WI38 (cell line): ENCODE data around the gene RAMACL.
"Not testable (repeated sequence)": the region's sequence is repeated elsewhere in the genome, so short reads cannot be mapped to it uniquely, and the experiment has no call there.

Experiments
- H3K4me3 ChIP-seq: 2 replicates; pipeline ENCODE4 v1.5.1; 2011; ENCODE audit warnings: low read depth, mild to moderate bottlenecking, control low read depth, low read length
- TF ChIP-seq, protein P1 (sequence below): IDR thresholded peaks from 2 replicates; pipeline ENCODE4 v1.5.1; 2012; ENCODE audit warnings: low read depth, mild to moderate bottlenecking, control low read depth, low read length

RAMACL gene

DNA sequence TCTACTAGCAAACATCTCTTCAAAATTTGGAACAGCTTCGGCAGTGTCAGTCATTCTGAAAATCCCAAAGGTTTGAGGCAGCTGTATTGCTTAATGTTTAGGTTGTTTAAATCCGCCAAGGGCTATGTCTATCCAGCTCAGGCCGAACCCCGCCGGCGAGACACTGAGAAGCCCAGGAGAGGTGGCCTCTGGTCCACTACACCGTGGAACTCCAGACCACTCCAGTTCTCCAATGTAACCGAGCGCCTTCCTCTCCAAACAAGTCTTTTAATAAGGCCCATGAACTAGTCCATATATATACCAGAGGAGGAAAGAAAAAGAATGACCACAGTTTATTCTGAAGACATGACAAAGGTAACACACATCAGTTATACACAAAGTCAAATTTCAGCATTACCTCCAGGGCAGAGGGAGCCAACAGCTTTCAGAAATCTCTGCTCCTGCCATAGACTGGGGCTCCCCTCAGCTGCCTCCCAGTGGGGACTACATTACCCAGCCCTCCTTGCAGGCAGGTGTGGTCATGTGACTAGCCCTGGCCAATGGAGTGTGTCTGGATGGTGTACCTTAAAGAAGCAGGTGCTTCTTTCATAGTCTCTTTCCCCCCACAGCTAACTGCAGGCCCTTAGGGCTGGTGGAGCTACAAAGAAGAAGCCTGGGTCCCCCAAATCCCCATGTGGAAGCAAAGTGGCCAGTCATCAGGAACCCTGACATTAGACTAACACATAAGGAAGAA lies at the start of gene RAMACL:
TSS of gene RAMACL (minus strand) at position 255 of the 733 bp plus-strand sequence. CDS start at position 54, 201 bp downstream.
- TF ChIP-seq, protein P1, sequence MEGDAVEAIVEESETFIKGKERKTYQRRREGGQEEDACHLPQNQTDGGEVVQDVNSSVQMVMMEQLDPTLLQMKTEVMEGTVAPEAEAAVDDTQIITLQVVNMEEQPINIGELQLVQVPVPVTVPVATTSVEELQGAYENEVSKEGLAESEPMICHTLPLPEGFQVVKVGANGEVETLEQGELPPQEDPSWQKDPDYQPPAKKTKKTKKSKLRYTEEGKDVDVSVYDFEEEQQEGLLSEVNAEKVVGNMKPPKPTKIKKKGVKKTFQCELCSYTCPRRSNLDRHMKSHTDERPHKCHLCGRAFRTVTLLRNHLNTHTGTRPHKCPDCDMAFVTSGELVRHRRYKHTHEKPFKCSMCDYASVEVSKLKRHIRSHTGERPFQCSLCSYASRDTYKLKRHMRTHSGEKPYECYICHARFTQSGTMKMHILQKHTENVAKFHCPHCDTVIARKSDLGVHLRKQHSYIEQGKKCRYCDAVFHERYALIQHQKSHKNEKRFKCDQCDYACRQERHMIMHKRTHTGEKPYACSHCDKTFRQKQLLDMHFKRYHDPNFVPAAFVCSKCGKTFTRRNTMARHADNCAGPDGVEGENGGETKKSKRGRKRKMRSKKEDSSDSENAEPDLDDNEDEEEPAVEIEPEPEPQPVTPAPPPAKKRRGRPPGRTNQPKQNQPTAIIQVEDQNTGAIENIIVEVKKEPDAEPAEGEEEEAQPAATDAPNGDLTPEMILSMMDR, result no peak
- H3K4me3 ChIP-seq, result no peak within 1 kb of the TSS

DNA sequence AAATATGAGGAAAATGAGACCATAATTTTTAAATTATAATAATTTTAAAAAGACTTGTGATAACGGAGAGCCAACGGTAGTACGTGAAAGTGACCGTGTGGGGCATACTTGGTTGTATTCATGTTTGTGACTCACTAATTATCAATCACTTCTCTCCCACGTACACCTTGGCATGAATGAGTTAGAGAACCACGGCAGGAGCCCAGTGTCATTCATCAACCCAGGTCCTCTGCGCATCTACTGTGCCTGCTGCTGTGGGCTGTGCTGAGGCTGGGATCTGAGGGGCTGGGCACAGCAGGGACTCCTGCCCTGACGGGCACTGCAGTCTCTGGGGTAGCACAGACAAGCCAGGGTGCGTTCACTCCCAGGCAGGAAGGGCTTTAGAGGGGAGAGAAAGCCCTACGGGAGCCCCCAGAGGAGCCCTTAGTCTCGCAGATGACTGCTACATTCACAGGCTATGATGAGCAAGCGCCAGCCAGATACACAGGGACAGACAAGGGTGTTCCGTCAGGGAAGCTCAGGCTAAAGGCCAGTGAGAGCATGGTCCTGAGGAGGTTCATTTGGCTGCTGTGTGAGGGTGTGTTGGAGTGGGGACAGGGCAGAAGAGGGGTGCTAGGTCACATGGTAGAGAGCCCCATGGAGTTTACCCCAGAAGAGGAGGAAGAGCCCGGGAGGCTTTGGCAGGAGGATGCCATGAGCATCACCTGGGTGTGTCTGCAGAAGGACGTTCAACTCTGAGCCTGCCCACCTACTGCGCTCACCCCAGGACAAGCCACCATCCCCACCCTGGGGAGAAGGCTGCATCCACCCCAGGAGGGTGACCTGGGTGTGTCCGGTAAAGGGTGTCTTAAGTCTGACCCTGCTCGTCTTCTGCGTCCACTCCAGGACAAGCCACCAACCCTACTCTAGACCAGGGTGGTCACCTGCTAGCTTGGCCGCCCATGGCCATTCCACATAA lies 48.8 kb upstream of the RAMACL start:
- no peak overlapping the region for H3K4me3 ChIP-seq
- TF ChIP-seq, protein P1, result no peak

DNA sequence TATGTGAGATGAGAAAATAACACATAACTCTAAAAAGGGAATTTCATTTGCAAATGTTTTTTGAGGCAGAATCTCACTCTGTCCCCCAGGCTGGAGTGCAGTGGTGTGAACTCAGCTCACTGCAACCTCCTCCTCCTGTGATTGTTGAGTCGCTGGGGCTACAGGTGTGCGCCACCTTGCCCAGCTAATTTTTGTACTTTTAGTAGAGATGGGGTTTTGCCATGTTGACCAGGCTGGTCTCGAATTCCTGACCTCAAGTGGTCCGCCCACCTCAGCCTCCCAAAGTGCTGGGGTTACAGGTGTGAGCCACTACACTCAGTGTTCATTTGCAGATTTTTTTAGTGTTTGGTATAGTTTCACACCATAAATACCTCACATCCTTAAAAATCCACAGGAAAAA lies 48.1 kb upstream of the RAMACL start:
- not testable (repeated sequence) for H3K4me3 ChIP-seq

DNA sequence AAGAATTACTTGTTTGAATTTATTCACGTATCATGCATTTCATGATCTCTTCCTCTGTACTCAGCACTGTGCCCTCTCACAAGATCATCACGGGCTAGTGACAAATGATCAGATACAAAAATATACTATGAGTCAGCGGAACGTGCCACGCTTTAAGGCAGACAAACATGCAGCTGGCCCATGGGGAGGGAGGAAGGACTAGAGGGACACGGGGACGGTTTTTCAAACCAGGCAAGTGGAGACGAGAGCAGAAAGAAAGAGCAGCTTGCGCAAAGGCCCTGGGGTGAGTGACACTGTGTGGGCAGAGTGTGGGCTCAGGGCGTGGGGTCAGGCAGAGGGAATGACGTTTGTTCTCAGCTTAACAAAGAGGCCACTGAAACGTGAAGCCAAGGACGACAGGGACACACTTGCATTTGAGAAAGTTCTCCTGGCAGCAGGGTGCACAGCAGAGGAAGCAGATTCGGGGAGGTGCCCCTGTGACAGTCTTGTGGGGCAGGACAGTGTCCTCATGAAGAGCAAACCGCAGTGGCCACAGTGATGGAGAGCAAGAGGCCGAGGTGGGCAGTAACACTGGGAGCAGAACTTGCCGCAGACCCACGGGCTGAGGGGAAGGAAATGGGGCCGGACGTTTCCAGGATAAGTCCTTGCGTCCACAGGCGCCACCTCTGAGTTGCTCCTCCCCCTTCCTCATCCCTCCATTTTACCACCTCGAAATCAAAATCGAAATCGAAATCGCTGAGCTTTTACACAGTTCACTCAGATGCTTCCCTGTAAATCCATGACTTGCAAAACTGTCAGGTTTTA lies 47.5 kb upstream of the RAMACL start:
- H3K4me3 ChIP-seq, result no peak overlapping the region
- TF ChIP-seq, protein P1, result no peak

DNA sequence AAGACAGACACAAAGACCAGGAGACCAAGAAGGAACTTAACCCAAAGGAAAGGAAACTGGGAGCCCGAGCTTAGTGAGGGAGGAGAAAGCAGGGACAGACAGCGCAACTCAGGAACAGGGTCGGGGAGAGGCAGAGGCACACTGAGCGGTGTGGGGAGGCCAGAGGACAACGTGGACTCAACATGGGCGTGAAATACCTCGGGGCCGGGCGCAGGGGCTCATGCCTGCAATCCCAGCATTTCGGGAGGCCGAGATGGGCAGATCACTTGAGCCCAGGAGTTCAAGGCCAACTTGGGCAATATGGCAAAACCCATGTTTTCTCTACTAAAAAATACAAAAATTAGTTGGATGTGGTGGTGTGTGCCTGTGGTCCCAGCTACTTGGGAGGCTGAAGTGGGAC lies 46.3 kb upstream of the RAMACL start:
- TF ChIP-seq, protein P1, result no peak
- H3K4me3 ChIP-seq, result no peak overlapping the region

DNA sequence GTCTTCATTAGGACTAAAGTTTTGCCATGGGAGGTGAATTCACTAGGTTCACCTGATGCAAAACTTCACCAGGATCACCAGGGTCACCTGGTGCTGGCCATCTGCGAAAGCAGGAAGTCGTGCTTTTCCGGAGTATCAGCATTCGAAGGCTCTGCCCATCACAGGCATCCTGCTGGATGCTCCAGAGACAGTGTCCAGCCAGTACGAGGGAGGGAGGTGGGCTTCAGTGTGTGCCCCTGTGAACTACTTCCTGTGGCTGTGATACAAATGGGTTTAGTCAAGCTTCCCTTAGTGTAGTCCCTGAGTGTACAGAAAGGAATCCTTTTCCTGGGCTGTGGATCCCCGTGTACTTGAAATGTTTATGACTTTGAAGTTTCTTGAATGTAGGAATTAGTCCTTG lies 44.0 kb upstream of the RAMACL start:
- TF ChIP-seq, protein P1, result no peak
- no peak overlapping the region for H3K4me3 ChIP-seq

DNA sequence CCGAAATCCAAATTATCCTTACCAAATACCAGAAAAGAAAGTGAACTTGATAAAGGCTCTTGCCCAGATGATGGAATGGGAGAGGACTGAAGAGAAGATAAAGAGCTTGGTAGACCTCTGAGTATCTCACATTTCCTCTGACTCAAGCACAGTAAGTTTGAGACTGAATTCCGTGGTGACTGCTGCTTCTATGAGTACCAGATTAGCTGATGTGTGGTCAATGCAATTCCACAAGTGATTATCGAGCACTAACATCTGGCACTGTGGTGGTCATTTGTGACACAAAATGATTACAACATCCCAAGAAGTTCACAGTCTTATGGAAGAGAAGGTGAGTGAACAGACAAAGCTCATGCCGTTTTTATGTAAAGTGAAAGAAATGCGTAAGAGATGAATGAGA lies 43.1 kb upstream of the RAMACL start:
- TF ChIP-seq, protein P1, result no peak
- no peak overlapping the region for H3K4me3 ChIP-seq
